Right atrium auricular region (tissue), 2 donors: ENCODE results near the gene IL24. TPM values are rescaled to one million over a fixed set of nuclear protein-coding genes. Genes with fewer than 3 reads are reported as not detected.

Experiments
- DNase-seq: peaks from one replicate; pipeline ENCODE4 v3.0.0-alpha.2; 2019; ENCODE audit warnings: low spot score
- H3K27ac ChIP-seq, 2 donors: fragments of 200-600 bp; sonication (generic); 1 replicate in 1 of 2; 2 replicates in 1 of 2; pipeline ENCODE4 v1.5.1; 2016 to 2019
- H3K27me3 ChIP-seq, 2 donors: fragments of 200-600 bp; sonication (generic); one replicate each; pipeline versions ENCODE4 v1.5.1 to v1.6.0; 2017 to 2019
- H3K36me3 ChIP-seq: fragments of 200-600 bp; sonication (generic); one replicate; pipeline ENCODE4 v1.5.1; 2016
- H3K4me1 ChIP-seq, 2 donors: fragments of 200-600 bp; sonication (generic); one replicate each; pipeline versions ENCODE4 v1.5.1 to v1.6.0; 2017 to 2019
- H3K4me3 ChIP-seq, 2 donors: fragments of 200-600 bp; sonication (generic); 1 replicate in 1 of 2; 2 replicates in 1 of 2; pipeline ENCODE4 v1.5.1; 2017 to 2019; ENCODE audit warnings: mild to moderate bottlenecking in 1 of 2, moderate library complexity in 1 of 2
- H3K9me3 ChIP-seq, 2 donors: fragments of 200-600 bp; sonication (generic); one replicate each; pipeline ENCODE4 v1.5.1; 2019
- total RNA-seq, 2 donors: library from RNA; depleted of rRNA; stranded (reverse); fragments of >200 nt; gene quantifications; one replicate each; pipeline ENCODE4 v1.1.0, GENCODE V29; 2016
- TF ChIP-seq, protein P1 (sequence below), 2 donors: fragments of 200-600 bp; sonication (generic); IDR thresholded peaks; one replicate each; pipeline ENCODE4 v1.5.1; 2019; ENCODE audit warnings: antibody characterized with exemption in 2 of 2

Gene IL24
- total RNA-seq, 2 donors from 2014 or later: 1.1 TPM; not detected in 1

DNA sequence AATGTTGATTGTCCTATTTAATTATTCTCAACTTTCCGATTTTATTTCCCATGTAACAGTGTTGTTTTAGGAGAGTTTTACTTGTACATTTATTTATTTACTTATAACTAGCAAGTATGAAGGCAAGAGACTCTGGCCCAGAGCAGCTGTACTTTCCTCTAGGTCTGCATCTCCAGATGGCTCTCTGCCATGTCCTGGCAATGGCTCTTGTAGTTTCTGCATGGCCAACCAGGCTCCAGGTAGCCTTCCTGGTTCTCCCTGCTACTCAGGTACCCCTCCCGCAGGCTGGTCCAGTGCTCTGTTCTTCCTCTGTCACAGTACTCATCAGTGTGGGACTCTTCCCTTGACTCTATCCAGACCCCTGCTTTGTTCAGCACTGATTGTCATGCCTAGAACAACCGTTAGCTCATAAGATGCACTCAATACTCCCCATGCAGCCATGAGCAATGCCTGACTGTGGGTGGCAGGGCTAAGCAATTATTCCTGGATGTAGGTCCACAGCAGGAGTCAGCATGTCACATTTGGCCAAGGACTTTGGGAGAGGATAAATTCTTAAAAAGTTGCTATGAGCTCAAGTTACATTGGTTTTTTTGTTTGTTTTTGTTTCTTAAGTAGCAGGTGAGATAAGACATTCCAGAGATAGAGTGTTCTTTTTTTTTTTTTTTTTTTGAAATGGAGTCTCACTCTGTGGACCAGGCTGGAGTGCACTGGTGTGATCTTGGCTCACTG lies 42.7 kb upstream of the IL24 start:
- Histone ChIP-seq H3K27ac (no peak overlapping the region), H3K27me3 (no peaks in the 10 kb centered on the region), H3K9me3 (peaks cover 0 to 10% of the 10 kb centered on the region in 2 donors), H3K4me3 (no peak overlapping the region), H3K4me1 (no peaks in the 10 kb centered on the region), H3K36me3 (no peaks in the 10 kb centered on the region)
- TF ChIP-seq, protein P1, sequence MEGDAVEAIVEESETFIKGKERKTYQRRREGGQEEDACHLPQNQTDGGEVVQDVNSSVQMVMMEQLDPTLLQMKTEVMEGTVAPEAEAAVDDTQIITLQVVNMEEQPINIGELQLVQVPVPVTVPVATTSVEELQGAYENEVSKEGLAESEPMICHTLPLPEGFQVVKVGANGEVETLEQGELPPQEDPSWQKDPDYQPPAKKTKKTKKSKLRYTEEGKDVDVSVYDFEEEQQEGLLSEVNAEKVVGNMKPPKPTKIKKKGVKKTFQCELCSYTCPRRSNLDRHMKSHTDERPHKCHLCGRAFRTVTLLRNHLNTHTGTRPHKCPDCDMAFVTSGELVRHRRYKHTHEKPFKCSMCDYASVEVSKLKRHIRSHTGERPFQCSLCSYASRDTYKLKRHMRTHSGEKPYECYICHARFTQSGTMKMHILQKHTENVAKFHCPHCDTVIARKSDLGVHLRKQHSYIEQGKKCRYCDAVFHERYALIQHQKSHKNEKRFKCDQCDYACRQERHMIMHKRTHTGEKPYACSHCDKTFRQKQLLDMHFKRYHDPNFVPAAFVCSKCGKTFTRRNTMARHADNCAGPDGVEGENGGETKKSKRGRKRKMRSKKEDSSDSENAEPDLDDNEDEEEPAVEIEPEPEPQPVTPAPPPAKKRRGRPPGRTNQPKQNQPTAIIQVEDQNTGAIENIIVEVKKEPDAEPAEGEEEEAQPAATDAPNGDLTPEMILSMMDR (IDR thresholded peaks at IDR 0.05): no peak
- DNase-seq: no peak

DNA sequence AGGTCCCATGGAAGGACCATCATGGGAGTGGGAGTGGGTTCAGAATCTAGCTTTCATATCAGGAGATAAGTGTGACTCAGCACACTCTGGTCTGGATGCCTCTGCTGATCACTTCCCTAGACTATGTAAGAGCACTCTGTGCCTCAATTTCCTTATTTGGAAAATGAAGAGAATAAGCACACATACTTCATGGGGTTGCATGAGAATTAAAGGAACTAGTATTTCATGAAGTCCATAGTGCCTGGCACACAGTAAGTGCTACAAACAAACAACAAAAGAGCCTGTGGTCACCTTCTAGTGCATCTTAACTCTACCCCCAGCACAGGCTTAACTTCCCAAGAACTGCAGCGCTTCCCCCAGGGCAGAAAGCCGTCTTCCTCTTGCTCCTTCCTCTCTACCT lies 41.4 kb upstream of the IL24 start:
- DNase-seq: no peak
- Histone ChIP-seq H3K4me3 (no peak overlapping the region), H3K9me3 (peaks cover 0 to 10% of the 10 kb centered on the region in 2 donors), H3K27me3 (no peaks in the 10 kb centered on the region), H3K27ac (no peak overlapping the region), H3K36me3 (no peaks in the 10 kb centered on the region), H3K4me1 (no peaks in the 10 kb centered on the region)
- TF ChIP-seq, protein P1 (IDR thresholded peaks at IDR 0.05): no peak

DNA sequence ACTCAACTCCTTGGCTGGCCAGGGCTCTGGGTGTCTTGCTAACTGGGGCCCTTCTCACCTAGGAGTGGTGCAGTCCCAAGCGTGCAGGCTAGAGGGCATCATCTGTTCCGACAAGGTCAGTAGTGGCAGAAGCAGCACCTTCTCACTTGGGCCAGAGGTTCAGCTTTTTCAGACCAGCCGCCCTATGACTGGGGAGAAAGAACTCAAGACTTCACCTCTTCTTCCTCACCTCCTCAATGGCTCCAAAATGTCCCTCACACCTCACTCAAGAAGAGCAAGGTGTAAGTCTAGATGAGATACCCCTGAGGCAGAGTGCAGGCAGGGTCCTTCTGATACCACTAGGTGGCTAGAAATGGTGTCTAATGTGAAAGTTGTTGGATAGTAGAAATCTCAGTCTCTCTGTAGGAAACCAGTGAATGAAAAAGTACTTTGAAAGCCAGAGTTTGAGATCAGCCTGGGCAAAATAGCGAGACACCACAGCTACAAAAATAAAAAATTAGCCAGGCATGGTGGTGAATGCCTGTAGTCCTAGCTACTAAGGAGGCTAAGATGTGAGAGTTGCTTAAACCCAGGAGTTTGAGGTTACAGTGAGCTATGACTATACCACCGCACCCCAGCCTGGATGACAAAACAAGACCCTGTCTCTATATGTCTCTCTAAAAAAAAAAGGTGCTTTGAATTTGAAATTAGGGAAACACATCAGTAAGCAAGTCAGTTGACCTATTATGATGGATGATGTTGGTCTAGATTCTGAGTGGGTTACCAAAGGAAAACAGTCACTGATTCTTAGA lies 40.4 kb upstream of the IL24 start:
- DNase-seq: no peak
- H3K9me3 ChIP-seq: peaks cover 0 to 10% of the 10 kb centered on the region in 2 donors
- TF ChIP-seq, protein P1 (IDR thresholded peaks at IDR 0.05): no peak
- no peaks in the 10 kb centered on the region for H3K4me1 ChIP-seq
- H3K27me3 ChIP-seq: no peaks in the 10 kb centered on the region
- H3K4me3 ChIP-seq: no peak overlapping the region
- H3K27ac ChIP-seq: no peak overlapping the region
- H3K36me3 ChIP-seq: no peaks in the 10 kb centered on the region

GRCh38 chr1:206859082-206859521 lies 38.1 kb upstream of the IL24 start:
- Histone ChIP-seq H3K27ac (no peak overlapping the region), H3K36me3 (no peaks in the 10 kb centered on the region), H3K27me3 (no peaks in the 10 kb centered on the region), H3K4me1 (no peaks in the 10 kb centered on the region), H3K9me3 (no peaks in the 10 kb centered on the region), H3K4me3 (no peak overlapping the region)
- DNase-seq: no peak
- TF ChIP-seq, protein P1 (IDR thresholded peaks at IDR 0.05): no peak

- Histone ChIP-seq H3K4me3 (no peak overlapping the region), H3K27ac (no peak overlapping the region), H3K36me3 (no peaks in the 10 kb centered on the region), H3K4me1 (no peaks in the 10 kb centered on the region), H3K27me3 (no peaks in the 10 kb centered on the region), H3K9me3 (no peaks in the 10 kb centered on the region)
- no peak for DNase-seq
- TF ChIP-seq, protein P1 (IDR thresholded peaks at IDR 0.05): no peak
Observed at GRCh38 chr1:206860165-206860564, 37.1 kb upstream of the IL24 start.
